GM10266 (cell line): Measurements from ENCODE around the gene CTSV.
"Not testable (repeated sequence)": the region's sequence is repeated elsewhere in the genome, so short reads cannot be mapped to it uniquely, and the experiment has no call there.

Experiments used
- DNase-seq: peaks from one replicate; pipeline ENCODE4 v3.0.0; 2012; ENCODE audit errors: extremely low spot score

Gene CTSV

GRCh38 chr9:96999733-97000132 is 39.2 kb downstream of the CTSV start:
- not testable (repeated sequence) for DNase-seq

DNA sequence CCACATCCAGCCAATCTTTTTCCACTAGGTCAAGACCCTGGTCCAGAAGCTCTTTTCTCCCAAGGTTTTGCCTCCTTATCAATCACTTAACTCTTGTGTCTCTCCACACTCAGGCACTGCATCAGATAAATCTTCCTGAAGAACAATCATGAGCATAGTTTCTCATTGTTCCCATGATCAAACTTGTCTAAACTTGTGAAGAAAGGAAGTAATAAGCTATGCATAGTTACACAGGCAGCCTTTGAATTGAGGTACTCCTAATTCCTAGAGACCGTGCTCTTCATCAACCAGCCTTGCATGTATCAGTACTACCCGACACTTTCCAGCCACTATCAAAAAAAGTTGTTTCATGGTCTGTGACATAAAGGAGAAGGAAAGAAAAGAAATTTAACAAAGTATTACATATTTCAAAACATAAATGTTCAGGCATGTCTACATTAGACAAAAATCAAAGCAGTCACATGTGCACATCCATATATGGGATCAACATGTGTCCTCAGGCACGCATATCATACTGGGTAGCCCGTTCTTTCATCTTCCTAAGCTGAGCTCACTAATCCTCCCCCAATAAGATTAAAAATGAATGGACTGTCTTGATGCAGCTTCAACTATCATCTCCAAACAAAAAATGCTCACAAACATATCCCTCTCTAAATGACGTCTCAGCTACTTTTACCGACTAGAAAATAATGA is 41.8 kb downstream of the CTSV start:
- not testable (repeated sequence) for DNase-seq

DNA sequence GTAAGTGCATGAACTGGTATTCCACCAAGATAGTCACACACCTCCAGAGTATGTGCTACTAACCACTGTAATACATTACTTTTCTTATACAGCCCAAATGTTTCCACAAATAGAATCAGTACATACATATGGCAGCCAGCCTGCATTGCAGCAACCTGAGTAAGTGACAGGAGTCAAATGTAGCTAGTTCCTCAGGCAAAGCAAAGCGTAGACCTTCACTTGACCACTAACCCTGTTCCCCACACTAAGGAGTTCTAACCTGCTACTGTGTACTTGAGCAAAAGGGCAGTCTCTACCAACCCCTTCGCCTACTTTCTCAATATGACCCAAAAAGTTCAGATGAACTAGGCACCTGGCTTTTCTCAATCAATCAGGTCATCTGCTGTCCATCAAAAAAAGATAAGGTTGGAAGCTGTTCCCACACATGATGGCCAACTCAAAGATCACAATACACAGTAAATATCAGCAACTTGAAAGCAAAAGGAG is 44.4 kb downstream of the CTSV start:
- DNase-seq = not testable (repeated sequence)

- not testable (repeated sequence) for DNase-seq
Observed at GRCh38 chr9:96992303-96992702, 46.6 kb downstream of the CTSV start.

DNA sequence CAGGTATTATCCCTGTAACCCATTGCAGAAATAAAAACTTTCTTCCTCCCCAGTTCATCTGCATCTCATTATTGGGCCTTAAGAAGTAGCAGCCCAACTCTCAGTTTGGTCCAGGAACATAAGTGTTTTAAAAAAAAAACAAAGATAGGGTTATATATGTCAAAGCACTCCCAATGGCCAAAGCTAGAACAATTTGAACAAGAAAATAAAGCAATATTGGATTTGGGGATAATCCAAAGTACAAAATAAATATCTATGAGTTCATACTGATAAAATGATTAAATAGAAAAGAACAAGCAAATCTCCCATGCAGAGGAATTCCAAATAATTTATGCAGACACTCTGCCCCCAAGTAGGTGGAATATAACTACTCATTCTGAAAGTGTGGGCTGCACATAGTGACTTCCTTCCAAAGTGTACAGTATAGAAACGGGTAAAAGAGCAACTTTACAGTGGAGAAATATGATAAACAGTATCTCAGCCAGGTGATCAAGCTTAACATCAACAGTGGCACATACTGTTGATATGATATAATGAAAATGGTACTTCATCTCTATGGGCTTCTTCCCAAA is 49.1 kb downstream of the CTSV start:
- not testable (repeated sequence) for DNase-seq

- DNase-seq = not testable (repeated sequence)
Observed at GRCh38 chr9:96984887-96985286, 54.1 kb downstream of the CTSV start.

DNA sequence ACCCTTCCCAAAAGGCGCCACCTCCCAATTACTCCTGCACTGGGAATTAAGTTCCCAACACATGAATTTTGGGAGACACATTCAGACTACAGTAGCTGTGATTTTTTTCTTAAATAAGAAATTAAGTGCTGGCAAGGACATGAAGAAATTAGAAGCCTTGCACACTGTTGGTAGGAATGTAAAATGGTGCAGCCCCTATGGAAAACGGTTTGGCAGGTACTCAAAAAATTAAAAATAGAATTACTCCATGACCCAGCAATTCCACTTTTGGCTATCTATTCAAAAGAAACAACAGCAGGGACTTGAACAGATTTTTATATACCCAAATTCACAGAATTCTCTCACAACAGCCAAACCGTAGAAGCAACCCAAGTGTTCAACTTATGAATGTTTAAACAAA is 54.8 kb downstream of the CTSV start:
- not testable (repeated sequence) for DNase-seq

GRCh38 chr9:96983496-96984122 is 55.3 kb downstream of the CTSV start:
- DNase-seq = not testable (repeated sequence)
